Mammary epithelial cell (primary cell): ENCODE data around the gene MAPK8.

Source experiments
- CTCF ChIP-seq, 2 donors: IDR thresholded peaks in 1 of 2; conservative IDR thresholded peaks in 1 of 2; 2 replicates each; pipeline ENCODE4 v1.5.1; 2011 to 2012; ENCODE audit warnings: inconsistent platforms in 2 of 2, low read length in 2 of 2, mild to moderate bottlenecking in 2 of 2, control low read depth in 1 of 2, low read depth in 1 of 2; ENCODE audit not compliant: insufficient read depth in 1 of 2; ENCODE audit errors: extremely low read depth in 1 of 2
- EZH2 ChIP-seq: IDR thresholded peaks from 2 replicates; pipeline ENCODE4 v1.6.1; 2012; ENCODE audit warnings: low read length, inconsistent platforms, borderline replicate concordance

GRCh38 chr10:48473704-48474103, 167.2 kb downstream of the MAPK8 start:
- TF ChIP-seq CTCF (conservative IDR thresholded peaks at IDR 0.05 in 1 of 2, IDR thresholded peaks at IDR 0.05 in 1 of 2; ENCODE audit: extremely low read depth in 1 of 2, insufficient read depth in 1 of 2, low read depth in 1 of 2, low read length in 2 of 2) (no peak), EZH2 (no peak)
